Measurements from ENCODE around the gene DNM1. TPM values are rescaled to one million over a fixed set of nuclear protein-coding genes. Genes with fewer than 3 reads are reported as not detected.

DNM1 gene
- total and polyA plus RNA-seq, 2 of the 8 experiments (the other 6 are each of a cell fraction or from before 2014, with no cell fraction given), result 34.3 to 62.7 TPM

- Histone ChIP-seq H4K8ac (ENCODE audit: extremely low read depth, insufficient read depth, low read length) (no peak overlapping the region), H3K4me3 (ENCODE audit: extremely low read depth in 1 of 4, insufficient read depth in 2 of 4, low read depth in 3 of 4, low read length in 4 of 4) (no peak overlapping the region), H3K27ac (ENCODE audit: low read depth, low read length) (no peak overlapping the region), H3K36me3 (ENCODE audit: control insufficient read depth in 2 of 4, insufficient read depth in 4 of 4, low read length in 3 of 4) (peaks cover 3 to 44% (median 17%) of the 10 kb centered on the region in 4 experiments; a peak in 7 of 8 replicates), H3K4ac (replicated peaks; ENCODE audit: insufficient read length, low read depth, low read length) (no peak overlapping the region), H2BK15ac (ENCODE audit: low read length) (no peak overlapping the region), H3K4me1 (replicated peaks in 1 of 4; ENCODE audit: control insufficient read depth in 3 of 4, insufficient read depth in 4 of 4, low read length in 3 of 4) (peaks cover 0 to 11% (median 1%) of the 10 kb centered on the region in 4 experiments; a peak in 4 of 7 replicates), H3K27me3 (replicated peaks in 1 of 4; ENCODE audit: control insufficient read depth in 3 of 4, extremely low read depth in 1 of 4, insufficient read depth in 3 of 4, low read length in 3 of 4) (no peaks in the 10 kb centered on the region), H2BK5ac (ENCODE audit: low read depth, low read length) (no peak overlapping the region), H3K4me2 (ENCODE audit: insufficient read depth in 1 of 2, low read depth in 2 of 2, low read length in 2 of 2) (no peak overlapping the region), H3K14ac (ENCODE audit: insufficient read length) (no peak overlapping the region), H4K20me1 (replicated peaks in 1 of 2; ENCODE audit: control insufficient read depth in 1 of 2, insufficient read depth in 2 of 2, low read length in 2 of 2) (peaks cover under 1 to 4% of the 10 kb centered on the region in 2 experiments), H4K91ac (replicated peaks; ENCODE audit: insufficient read length, low read length) (no peak overlapping the region), H3K79me1 (ENCODE audit: low read depth, low read length) (0 out of 2 replicates have a peak, but pooled peaks cover 8% of the 10 kb centered on the region), H3K9me3 (ENCODE audit: insufficient read depth in 2 of 2, low read depth in 1 of 2, low read length in 1 of 2) (no peaks in the 10 kb centered on the region), H3K23ac (ENCODE audit: insufficient read length) (no peak overlapping the region), H3K9ac (replicated peaks in 1 of 4; ENCODE audit: extremely low read depth in 1 of 4, low read depth in 3 of 4, low read length in 3 of 4) (no peak overlapping the region), H2AFZ (ENCODE audit: low read length) (no peak overlapping the region), H3K23me2 (ENCODE audit: low read depth, low read length) (peaks cover 5% of the 10 kb centered on the region; the same call in 1 of the 2 replicates), H2AK5ac (ENCODE audit: low read depth, low read length) (no peak overlapping the region), H3K18ac (ENCODE audit: extremely low read depth, low read length) (no peak overlapping the region), H3K79me2 (ENCODE audit: control insufficient read depth in 1 of 2, insufficient read depth in 2 of 2, low read length in 2 of 2) (peaks cover 0 to 4% of the 10 kb centered on the region in 2 experiments; a peak in 1 of 4 replicates), H3K56ac (replicated peaks; ENCODE audit: insufficient read length, low read depth, low read length) (no peak overlapping the region), H2BK12ac (ENCODE audit: low read depth, low read length) (no peak overlapping the region), H4K5ac (ENCODE audit: insufficient read length, low read depth, low read length) (no peak overlapping the region), H2BK120ac (replicated peaks; ENCODE audit: low read depth, low read length) (no peak overlapping the region), H2BK20ac (ENCODE audit: low read length) (no peak overlapping the region)
- peak; percentile 17; the same call in 1 of the 2 replicates for TF ChIP-seq POLR2AphosphoS5 (IDR thresholded peaks at IDR 0.05; ENCODE audit: low read depth, low read length)
- no peak for TF ChIP-seq GABPA (IDR thresholded peaks at IDR 0.05; ENCODE audit: borderline replicate concordance, insufficient read depth, low read length)
- TF ChIP-seq SIRT6 (IDR thresholded peaks at IDR 0.05; ENCODE audit: low read length), result no peak
- peak in 1 of 2 experiments; percentile 22; a peak in 1 of 3 replicates for TF ChIP-seq POLR2A (IDR thresholded peaks at IDR 0.05; ENCODE audit: control extremely low read depth in 1 of 2, low read depth in 2 of 2, low read length in 2 of 2)
- TF ChIP-seq TBP (IDR thresholded peaks at IDR 0.05; ENCODE audit: low read depth, low read length), result no peak
- TF ChIP-seq JUN (IDR thresholded peaks at IDR 0.05; ENCODE audit: low read depth, low read length), result no peak
- CTCF ChIA-PET (ENCODE audit: partially characterized antibody), result interaction anchor here (1.6 kb wide), 1 partner anchor 14 kb away, joined by 4 read pairs; no protein-coding TSS in a partner anchor
- 90% methylated on average over 10 of the region's 10 CpGs; no CpG with 5 or more reads in 1 of the 2 experiments for WGBS, 2 experiments (ENCODE audit: extremely low coverage in 1 of 2, insufficient coverage in 1 of 2, insufficient read length in 1 of 2, insufficient replicate concordance in 2 of 2, low coverage in 1 of 2, low lambda C conversion rate in 2 of 2, missing lambda C conversion rate in 1 of 2)
- POLR2A ChIA-PET (ENCODE audit: partially characterized antibody), result interaction anchor here (0.7 to 5.1 kb wide), 7 partner anchors 12 to 765 kb away, joined by 3 to 21 read pairs (median 4); partner anchors contain the start of gene PTGES2
- DNase-seq (ENCODE audit: low read depth in 1 of 2, low spot score in 2 of 2) (no peak), FAIRE-seq (no peak)
Observed at GRCh38 chr9:128163523-128164306, 39.5 kb upstream of the DNM1 start.
